Stimulated activated CD4-positive, alpha-beta T cell treated with anti-CD3 and anti-CD28 coated beads, Interleukin-4, amount 100 ng/mL, for 1 hour (primary cell): Measurements from ENCODE around the gene BPI.
"Not testable (repeated sequence)": the region's sequence is repeated elsewhere in the genome, so short reads cannot be mapped to it uniquely, and the experiment has no call there.

Experiments
- DNase-seq: peaks from one replicate; pipeline ENCODE4 v3.0.0-alpha.2; 2020

Gene BPI

GRCh38 chr20:38303908-38304379 lies at the start of gene BPI:
Gene BPI, plus strand, starts transcription at chr20:38304156. Its CDS starts 68 bp downstream, at chr20:38304224.
- no peak for DNase-seq

GRCh38 chr20:38254621-38255020 lies 49.3 kb upstream of the BPI start:
- DNase-seq, result not testable (repeated sequence)

GRCh38 chr20:38255393-38255792 lies 48.6 kb upstream of the BPI start:
- no peak for DNase-seq

GRCh38 chr20:38256021-38256420 lies 47.9 kb upstream of the BPI start:
- no peak for DNase-seq

- DNase-seq, result no peak
Observed at GRCh38 chr20:38256966-38257365, 47.0 kb upstream of the BPI start.

- no peak for DNase-seq
Observed at GRCh38 chr20:38258545-38259215, 45.3 kb upstream of the BPI start.

- no peak for DNase-seq
Observed at GRCh38 chr20:38260025-38260377, 44.0 kb upstream of the BPI start.

- no peak for DNase-seq
Observed at GRCh38 chr20:38260378-38261053, 43.4 kb upstream of the BPI start, which contains the start of gene KIAA1755. Gene KIAA1755, minus strand, starts transcription at chr20:38260735. Its CDS starts 235 bp downstream, at chr20:38260500.

GRCh38 chr20:38261054-38261390 lies 42.9 kb upstream of the BPI start:
- DNase-seq, result no peak

GRCh38 chr20:38262931-38263330 lies 41.0 kb upstream of the BPI start:
- DNase-seq, result no peak

GRCh38 chr20:38266426-38266825 lies 37.5 kb upstream of the BPI start:
- DNase-seq, result no peak

GRCh38 chr20:38267296-38267695 lies 36.7 kb upstream of the BPI start:
- no peak for DNase-seq

- DNase-seq, result no peak
Observed at GRCh38 chr20:38267901-38268514, 35.9 kb upstream of the BPI start.

GRCh38 chr20:38269040-38269439 lies 34.9 kb upstream of the BPI start:
- DNase-seq, result no peak

GRCh38 chr20:38269715-38270114 lies 34.2 kb upstream of the BPI start:
- no peak for DNase-seq

- DNase-seq, result no peak
Observed at GRCh38 chr20:38270869-38271605, 32.9 kb upstream of the BPI start.

- no peak for DNase-seq
Observed at GRCh38 chr20:38271608-38272120, 32.3 kb upstream of the BPI start.

GRCh38 chr20:38272398-38272797 lies 31.6 kb upstream of the BPI start:
- DNase-seq, result no peak

GRCh38 chr20:38272961-38273360 lies 31.0 kb upstream of the BPI start:
- DNase-seq, result no peak

GRCh38 chr20:38275815-38276550 lies 28.0 kb upstream of the BPI start:
- no peak for DNase-seq

- DNase-seq, result no peak
Observed at GRCh38 chr20:38277285-38277684, 26.7 kb upstream of the BPI start.

- DNase-seq, result no peak
Observed at GRCh38 chr20:38277691-38278090, 26.3 kb upstream of the BPI start.

GRCh38 chr20:38278131-38278530 lies 25.8 kb upstream of the BPI start:
- DNase-seq, result no peak
